Measurements from ENCODE around the gene PTCD1.

DNA sequence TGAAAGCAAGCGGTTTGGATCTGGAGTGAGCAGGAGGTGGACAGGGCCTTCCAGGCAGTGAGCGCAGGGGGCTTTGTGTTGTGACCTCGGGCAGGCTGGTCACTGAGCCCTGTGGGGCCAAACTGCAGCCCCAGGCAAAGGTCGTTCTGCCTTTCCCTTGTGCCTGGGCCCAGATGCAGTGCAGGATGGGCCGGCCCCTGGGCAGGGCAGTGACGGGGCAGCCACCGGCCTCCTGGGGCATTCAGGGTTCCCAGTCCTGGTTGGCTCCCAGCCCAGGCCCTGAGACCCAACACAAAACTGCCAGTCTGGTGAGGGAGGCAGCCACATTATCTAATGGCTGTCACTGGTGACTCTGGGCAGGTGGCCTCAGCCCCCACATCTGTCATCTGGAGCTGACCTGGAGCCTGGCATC, 56.9 kb downstream of the PTCD1 start:
- TF ChIP-seq, protein P1, sequence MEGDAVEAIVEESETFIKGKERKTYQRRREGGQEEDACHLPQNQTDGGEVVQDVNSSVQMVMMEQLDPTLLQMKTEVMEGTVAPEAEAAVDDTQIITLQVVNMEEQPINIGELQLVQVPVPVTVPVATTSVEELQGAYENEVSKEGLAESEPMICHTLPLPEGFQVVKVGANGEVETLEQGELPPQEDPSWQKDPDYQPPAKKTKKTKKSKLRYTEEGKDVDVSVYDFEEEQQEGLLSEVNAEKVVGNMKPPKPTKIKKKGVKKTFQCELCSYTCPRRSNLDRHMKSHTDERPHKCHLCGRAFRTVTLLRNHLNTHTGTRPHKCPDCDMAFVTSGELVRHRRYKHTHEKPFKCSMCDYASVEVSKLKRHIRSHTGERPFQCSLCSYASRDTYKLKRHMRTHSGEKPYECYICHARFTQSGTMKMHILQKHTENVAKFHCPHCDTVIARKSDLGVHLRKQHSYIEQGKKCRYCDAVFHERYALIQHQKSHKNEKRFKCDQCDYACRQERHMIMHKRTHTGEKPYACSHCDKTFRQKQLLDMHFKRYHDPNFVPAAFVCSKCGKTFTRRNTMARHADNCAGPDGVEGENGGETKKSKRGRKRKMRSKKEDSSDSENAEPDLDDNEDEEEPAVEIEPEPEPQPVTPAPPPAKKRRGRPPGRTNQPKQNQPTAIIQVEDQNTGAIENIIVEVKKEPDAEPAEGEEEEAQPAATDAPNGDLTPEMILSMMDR (IDR thresholded peaks at IDR 0.05): no peak
- TF ChIP-seq POLR2AphosphoS5 (IDR thresholded peaks at IDR 0.05): no peak
